Astrocyte of the cerebellum (primary cell): ENCODE data around the gene AKT1.

ENCODE experiments used
- DNase-seq: peaks from one replicate; pipeline ENCODE4 v3.0.0-alpha.2; 2011; ENCODE audit warnings: low read depth
- H3K4me3 ChIP-seq: 2 replicates; pipeline ENCODE4 v1.5.1; 2011; ENCODE audit warnings: mild to moderate bottlenecking, low read depth, low read length, moderate library complexity
- CTCF ChIP-seq: IDR thresholded peaks from 2 replicates; pipeline ENCODE4 v1.5.1; 2012; ENCODE audit warnings: low read length, low read depth, moderate library complexity, mild to moderate bottlenecking; ENCODE audit errors: missing control alignments
- in situ Hi-C: cut with HindIII; loops from 2 replicates; pipeline ENCODE4 v1.10.0; 2017; ENCODE audit warnings: low sequenced_read_pairs

Gene AKT1

GRCh38 chr14:104830781-104831180 is 35.2 kb upstream of the AKT1 start:
- in situ Hi-C loops = no loop called here
- DNase-seq = no peak
- H3K4me3 ChIP-seq = no peak overlapping the region
- TF ChIP-seq CTCF = no peak

GRCh38 chr14:104827177-104828055 is 31.9 kb upstream of the AKT1 start:
- peak; percentile 63 for TF ChIP-seq CTCF
- DNase-seq = no peak
- in situ Hi-C loops = loop anchor here (10.0 kb wide), 2 partner anchors 53 to 227 kb away; no protein-coding TSS in a partner anchor
- H3K4me3 ChIP-seq = peak overlapping the region; percentile 56

DNA sequence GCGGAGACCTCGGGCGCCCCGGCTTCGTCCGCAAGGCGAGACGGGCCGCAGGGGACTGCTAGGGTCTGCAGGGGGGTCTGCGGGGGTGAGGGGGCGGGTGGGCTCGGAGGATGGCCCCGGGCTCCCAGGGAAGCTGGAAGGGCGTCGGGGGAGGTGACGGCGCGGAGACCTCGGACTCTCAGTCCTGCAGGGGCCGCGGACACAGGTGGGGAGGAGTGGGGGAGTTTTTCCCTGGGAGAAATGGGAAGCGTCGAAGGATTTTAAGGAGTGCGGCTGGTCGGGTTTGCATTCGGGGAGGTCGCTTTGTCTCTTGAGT is 31.3 kb upstream of the AKT1 start:
- in situ Hi-C loops = loop anchor here (10.0 kb wide), 2 partner anchors 52 to 228 kb away; no protein-coding TSS in a partner anchor
- no peak for DNase-seq
- peak overlapping the region; percentile 56 for H3K4me3 ChIP-seq
- TF ChIP-seq CTCF = no peak

DNA sequence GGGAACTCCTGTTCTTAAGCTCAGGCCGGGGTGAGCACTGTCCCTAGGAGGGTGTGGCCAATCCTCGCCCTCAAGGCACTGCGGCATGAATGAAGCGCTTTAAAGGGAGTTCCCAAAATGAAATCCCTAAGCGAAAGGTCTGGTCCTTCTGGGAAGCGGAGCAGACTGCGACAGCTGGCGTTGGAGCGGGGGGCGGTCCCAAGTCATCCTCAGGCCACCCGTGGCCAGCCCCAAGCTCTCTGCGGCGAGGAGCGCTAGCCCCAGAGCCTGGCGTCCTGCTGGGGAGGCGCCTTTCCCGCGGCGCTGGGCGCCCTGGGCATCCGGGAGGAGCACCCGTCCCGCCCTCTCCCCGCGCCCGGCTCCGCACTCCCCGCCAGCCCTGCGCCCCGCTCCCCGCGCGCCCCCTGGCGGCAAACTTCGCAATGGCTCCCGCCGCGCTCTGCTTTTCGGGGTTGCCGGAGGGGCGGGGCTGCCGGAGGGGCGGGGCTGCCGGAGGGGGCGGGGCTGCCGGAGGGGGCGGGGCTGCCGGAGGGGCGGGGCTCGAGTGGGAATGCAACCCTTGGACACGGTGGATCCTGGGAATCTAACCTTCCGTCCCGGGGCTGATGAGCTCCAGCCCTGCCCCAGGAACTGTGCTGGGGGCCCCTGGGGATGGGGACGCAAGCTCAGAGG is 30.8 kb upstream of the AKT1 start:
- TF ChIP-seq CTCF = peak; percentile 62
- in situ Hi-C loops = loop anchor here (10.0 kb wide), 2 partner anchors 52 to 228 kb away; no protein-coding TSS in a partner anchor
- peak overlapping the region; percentile 56 for H3K4me3 ChIP-seq
- DNase-seq = no peak

GRCh38 chr14:104824353-104824997 is 28.9 kb upstream of the AKT1 start:
- in situ Hi-C loops = loop anchor here (10.0 kb wide), 2 partner anchors 50 to 230 kb away; no protein-coding TSS in a partner anchor
- DNase-seq = no peak
- no peak overlapping the region for H3K4me3 ChIP-seq
- no peak for TF ChIP-seq CTCF

- no peak for DNase-seq
- no peak for TF ChIP-seq CTCF
- H3K4me3 ChIP-seq = no peak overlapping the region
- in situ Hi-C loops = loop anchor here (10.0 kb wide), 2 partner anchors 48 to 232 kb away; no protein-coding TSS in a partner anchor
Observed at GRCh38 chr14:104822821-104823615, 27.5 kb upstream of the AKT1 start.
